HG03469 (cell line): ENCODE measurements around the gene FNDC5.

Experiments used
- ATAC-seq: cut with Tn5 transposase; IDR thresholded peaks from one replicate; pipeline ENCODE4 v1.9.1; 2021; ENCODE audit warnings: mild to moderate bottlenecking, moderate library complexity, moderate number of reproducible peaks; ENCODE audit not compliant: unreplicated experiment

FNDC5 gene

DNA sequence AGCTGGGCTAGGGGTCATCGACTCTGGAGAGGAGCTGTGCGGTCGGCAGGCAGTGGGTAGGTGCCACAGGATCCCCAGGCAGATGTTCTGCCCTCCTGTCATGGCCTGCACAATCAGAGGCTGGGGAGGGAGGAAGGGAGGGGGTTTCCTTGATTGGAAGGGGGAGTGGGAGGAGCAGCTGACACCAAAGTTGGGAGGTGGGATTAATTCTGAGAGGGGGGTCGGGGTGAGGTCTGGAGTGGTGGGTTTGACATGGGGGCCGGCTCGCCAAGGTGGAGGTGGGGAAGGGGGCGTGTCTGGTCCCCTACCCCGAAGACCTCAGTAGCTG lies 14.9 kb upstream of the FNDC5 start:
- ATAC-seq = no peak

DNA sequence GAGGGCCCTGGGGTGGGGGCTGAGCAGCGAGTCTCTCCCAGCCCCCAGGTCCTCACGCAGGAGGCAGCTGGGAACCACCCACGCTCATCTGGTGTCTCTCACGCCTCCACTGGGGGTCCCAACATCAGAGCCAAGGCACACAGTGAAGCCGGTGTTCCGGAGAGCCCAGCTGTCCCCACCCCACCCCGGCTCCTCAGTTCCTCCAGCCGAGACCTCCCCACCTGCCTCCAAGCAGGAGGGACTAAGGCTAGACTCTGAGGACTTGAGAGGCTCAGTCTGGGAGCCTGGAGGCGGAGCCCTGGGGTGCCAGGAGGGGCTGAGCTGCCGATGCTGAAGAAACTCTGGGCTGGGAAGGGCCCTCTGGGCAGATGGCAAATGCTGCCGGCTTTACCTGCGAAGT lies 14.0 kb upstream of the FNDC5 start:
- ATAC-seq = no peak

DNA sequence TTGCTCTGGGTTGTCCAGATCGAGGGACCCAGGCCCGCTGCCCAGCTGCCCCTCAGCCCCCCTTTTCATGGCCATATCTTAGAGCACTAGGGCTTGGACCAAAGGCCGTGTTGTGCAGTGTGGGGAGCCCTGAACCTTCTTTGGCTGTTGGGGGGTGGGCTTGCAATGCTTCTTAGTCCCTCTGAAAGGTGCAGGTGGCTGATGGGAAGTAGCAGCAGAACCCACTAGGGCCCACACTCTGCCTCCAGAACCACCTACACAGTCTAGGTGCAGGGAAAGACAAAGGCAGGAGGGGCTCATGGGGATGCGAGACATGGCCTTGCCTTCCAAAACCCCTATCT lies 13.3 kb upstream of the FNDC5 start:
- no peak for ATAC-seq

DNA sequence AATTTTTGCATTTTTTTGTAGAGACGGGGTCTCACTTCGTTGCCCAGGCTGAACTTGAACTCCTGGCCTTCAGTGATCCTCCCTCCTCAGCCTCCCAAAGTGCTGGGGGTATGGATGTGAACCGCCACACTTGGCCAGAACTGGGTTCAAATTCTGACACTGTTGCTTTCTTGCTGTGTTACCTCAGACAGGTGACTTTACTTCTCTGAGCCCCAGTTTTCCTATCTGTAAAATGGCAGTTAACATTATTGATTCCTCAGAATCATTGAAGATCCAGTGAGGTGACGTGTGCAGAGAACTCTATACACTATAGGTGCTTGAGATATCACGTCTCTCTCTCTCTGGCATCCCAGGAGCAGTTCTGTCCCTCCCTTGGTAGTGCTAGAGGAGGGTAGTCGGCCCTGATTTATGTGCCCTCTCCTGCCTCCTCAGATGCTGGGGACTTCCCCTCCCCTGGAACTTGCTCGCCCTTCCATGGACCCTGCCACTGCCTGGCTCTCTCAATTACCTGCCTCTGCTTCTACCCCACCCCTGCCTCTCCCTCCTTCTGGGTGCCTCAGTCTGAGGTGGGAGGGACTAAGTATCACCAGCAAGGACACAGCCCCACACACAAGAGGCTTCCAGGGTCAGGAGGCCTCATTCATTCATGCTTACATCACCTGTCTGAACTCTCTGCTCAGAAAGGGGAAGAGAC lies 12.8 kb upstream of the FNDC5 start:
- ATAC-seq = no peak

DNA sequence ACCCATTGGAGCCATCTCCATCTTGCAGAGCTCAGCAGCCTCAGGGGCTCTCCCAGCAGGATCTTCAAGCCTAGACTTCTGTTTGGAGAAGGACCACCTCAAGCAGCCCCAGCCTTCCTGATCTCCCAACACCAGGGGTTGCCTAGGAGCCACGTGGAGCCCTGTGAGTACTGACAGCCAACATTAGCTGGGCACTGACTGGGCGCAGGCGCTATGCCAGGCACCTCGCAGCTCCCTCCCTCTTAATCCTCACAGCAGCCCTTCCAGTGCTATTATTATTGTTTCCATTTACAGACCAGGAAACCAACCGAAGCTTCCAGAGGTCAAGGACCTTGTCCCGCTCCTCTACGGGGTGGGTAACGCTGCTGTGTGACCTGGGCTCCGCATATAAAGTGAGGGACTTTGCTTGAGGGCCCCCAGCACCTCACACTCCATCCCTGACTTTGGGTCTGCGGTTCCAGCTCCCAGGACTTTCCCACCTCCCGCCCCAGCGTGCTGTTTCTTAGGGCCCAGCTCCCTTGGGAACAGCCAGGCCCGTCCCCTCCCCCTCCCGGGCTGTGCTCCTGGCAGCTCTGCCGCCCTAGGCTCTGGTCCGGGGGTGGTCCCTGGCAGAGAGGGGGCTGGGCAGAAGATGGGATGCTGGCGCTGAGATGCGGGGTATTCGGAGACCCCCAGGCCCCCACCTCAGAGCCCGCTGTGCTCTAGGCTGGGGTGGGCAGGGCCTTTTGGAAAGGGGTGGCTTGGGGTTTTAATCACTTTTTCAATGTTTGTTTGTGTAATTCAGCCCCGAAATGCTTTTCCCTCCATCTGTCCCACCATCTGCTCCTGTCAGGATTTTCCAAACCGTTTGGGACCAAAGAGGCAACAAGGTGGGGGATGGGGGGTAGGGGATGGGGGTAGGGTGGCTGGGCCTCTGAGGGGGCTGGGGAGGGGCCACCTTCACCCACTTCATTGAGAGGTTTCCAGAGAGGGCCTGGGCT lies 11.4 kb upstream of the FNDC5 start:
- no peak for ATAC-seq

DNA sequence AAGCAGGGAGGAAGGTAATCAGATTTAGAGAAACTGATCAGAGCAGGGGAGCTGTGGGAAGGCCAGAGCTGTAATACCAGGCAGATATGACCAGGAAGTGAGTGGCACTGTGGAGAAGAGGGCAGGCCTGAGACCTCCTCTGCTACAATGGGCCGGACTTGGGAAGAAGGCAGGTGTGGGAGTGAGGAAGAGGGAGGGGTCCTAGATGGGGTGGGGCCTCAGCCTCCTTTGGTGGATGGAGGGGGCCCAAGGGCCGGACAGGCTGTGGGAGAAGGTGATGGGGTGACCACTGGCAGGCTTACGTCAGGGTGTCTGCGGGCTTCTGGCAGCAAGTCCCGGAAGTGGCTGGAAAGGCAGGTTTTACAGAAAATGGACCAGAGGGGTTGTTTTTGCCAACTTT lies 10.6 kb upstream of the FNDC5 start:
- ATAC-seq = no peak

DNA sequence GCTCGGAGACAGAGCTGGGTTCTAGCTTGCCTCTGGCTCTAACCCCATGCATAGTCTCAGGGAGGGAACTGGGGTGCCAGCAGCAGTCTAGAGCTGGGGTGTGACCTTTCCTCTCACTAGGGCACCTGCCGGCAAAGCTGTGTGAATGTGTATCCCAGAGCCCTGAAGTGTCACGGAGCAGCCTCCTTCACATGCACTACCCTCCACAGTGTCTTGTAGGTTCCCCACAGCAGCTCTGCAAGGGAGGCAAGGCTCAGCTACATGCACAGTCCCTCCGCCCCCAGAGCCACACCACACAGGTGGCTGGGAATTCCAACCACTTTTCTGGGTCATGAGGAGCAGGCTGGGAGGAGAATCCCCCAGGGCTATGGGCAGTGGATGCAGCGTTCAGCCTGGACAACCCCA lies 7.9 kb upstream of the FNDC5 start:
- no peak for ATAC-seq

DNA sequence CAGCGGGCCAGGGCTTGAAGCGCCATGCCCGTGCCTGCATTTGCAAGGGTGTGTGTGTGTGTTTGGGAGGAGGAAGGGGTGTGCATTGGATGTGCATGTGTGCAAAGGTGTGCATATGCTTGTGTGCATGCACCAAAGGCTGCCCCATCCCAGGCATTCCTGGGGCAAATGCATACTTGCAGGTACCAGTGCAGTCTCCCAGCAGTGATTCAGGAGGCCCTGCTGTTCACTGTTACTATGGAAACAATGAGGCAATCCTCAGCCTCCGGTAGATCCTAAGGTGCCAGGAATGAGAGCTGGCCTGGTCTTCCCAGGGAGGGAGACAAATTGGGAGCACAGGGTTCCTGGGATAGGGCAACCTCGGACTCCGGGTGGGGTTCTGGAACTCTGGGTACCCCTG lies 7.5 kb upstream of the FNDC5 start:
- ATAC-seq = no peak

DNA sequence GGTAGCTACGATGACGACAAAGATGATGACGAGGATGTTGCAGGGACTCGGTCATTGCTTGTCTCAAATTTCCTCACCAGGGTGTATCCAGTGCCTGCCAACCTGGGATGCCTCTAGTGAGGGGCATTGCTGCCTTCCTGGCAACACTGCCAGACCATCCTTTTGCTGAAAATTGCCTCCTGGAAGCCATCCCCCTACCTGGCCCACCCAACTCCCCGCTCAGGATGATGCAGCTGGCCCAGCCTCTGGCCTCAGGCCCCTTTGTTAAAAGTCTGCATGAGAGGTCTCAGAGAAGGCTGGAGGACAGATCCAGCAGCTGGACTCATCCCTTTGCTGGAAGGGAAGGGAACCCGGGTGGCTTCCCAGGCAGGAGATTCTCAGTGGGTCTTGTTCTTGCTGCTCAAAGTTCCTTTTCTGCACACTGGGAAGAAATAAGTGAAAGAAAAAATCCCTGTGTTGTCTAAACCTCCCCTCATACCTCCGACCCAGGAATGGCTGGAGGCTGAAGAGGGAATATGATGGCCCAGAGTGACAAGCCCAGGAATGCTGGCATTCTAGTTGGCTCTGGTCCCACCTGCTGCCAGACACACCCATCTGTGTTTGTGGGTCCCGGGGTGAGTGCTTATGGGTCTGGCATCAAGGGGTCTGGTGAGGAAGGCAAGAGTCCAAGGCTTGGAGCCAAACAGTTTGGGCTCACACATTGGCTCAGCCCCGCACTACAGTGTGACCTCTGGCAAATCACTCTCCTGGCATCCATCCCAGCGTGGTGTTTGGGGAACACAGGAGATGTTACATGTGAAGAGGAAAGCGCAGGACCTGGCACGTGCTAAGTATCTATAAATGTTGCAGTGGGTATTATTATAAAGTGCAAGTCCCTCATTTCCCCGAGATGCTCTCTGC lies 6.7 kb upstream of the FNDC5 start:
- ATAC-seq = no peak

DNA sequence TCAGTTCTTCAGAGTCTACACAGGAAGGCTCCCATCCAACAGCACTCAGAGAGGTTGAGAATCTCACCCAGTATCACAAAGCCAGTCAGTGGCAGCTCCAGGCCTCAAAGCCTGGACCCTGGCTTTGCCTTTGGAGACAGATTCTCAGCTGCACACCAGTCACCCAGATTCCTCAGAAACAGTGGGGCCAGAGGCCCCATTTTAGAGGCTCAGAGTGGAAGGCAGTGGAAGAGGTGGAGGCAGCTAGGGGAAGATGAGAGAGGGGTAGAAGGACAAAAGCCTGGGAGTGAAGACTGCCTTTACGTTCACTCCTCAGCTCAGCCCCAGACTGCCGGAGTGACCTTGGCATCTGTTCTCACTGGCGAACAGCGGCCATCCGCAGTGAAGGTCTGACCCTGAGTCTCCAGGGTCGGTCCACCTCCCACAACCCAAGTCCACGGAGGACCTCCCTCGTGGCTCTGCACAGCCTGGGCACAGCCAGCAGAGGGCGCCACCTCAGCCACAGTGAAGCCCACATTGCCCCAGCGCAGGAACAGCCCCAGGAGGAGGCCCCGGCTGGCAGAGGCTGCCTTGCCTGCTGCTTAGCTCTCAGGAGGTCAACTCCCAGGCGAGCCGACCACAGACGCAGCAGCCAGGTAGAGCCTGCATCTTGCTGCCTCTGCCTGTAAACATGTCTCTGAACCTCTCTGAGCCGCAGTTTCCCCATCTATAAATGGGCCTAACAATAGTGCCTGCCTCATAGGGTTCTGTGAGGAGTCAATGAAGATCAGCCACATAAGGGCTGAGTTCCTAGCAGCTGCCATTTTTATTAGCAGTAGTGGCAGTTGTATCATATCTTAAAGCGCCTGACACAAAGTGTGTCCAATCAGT lies 5.9 kb upstream of the FNDC5 start:
- no peak for ATAC-seq

DNA sequence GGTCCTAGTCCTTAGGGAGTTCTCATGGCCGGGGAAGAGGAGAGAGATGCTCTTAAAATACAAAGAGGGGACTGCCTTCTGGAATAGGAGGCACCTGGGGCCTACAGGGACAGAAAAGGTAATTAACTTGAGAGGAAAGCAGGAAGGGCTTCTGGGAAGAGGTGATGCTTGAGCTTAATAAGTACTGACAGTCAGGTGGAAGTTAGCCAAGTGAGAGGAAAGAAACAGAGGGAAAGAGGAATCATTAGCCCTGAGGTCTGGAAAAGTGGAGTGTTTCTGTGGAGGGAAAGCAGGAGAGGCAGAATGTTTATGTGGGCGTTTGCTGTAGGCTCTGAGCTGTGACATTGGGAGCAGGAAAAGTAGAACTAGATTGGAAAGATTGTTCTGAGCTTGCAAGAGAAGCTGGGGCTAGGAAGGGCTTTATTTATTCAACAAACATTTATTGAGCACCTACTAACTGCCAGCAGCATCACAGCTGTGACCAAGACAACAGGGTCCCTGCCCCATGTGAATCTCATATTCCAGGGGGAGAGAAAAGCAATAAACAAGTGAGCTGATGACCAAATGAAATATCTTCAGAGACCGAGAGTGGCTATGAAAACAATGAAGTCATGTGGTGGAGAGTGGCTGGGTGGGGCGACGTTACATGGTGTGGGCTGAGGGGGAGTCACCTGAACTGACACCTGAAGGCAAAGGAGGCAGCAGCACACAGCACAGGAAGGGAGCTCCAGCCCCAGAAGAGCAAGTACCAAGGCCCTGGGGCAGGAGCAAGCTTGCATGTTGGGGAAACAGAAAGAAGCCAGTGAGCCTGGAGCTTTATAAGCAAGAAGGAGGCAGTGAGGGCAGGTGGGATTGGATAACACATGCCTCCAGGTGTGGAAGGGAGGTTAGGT lies 4.4 kb upstream of the FNDC5 start:
- ATAC-seq = no peak

DNA sequence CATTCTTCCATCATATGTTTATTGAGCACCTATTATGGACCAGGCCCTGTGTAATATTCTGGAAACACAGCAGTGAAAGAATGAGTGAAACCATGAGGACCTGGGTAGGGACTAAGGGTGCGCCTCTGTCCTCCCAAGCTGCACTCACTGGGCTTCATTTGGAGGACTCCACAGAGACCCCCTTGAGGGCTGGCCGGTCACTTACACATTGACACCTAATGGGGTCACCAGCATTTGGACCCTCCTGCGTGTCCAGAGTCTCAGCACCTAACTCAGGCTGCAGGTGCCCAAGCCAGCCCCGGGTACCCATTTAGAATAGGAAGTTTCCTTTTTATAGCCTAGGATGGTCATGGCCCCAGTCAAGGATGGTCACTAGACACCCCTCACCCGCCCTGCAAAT lies 2.8 kb upstream of the FNDC5 start:
- ATAC-seq = no peak

DNA sequence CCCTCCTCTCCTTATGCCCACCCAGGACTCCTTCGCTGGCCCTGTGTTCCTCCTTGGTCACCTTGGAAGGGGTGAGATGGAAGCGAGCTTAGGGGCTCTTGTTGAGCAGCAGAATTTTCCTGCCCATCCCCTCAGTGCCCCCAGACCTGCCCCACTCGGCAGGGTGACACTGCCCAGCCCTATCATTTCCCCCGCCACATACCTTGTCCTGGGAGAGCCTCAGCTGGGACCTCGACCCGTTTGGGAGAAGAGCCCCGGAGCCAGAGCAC lies 1.4 kb upstream of the FNDC5 start:
- no peak for ATAC-seq

DNA sequence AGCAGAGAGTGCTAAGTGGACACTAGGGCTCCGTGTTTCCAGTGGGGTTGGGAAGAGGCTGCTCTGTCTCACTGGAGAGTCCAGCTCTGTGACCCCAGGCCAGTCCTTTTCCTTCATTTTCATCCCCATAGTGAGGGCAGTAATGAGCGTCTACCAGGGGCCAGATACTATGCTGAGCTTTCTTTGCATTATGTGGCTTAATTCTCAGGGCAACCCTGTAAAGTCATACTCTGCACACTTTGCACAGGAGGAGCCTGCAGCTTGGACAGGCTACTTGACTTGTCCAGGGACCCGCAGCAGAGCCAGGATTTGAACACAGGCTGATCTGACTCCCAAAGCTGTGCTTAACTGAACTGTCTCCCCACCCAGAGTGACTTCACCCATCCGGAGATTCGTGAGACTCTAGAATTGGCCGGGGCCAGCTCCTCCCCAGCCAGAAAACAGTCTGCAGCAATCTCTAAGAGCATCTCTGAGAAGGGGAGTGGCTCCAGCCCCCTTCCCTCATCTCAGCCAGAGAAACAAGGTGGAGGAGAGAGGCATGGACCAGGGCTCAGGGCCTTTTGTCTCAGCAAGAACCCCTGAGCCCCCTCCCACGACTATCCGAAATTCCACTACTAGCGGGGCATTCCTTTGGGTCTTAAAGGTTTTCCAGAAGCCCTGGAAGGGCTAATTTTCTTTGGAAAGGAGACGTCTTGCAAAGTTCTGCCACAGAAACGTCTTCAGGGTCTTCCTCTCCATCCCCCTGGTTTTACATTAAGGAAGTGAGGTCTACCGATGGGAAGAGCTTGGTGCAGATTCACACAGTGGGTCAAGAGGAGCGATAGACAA lies 866 bp upstream of the FNDC5 start:
- no peak for ATAC-seq

DNA sequence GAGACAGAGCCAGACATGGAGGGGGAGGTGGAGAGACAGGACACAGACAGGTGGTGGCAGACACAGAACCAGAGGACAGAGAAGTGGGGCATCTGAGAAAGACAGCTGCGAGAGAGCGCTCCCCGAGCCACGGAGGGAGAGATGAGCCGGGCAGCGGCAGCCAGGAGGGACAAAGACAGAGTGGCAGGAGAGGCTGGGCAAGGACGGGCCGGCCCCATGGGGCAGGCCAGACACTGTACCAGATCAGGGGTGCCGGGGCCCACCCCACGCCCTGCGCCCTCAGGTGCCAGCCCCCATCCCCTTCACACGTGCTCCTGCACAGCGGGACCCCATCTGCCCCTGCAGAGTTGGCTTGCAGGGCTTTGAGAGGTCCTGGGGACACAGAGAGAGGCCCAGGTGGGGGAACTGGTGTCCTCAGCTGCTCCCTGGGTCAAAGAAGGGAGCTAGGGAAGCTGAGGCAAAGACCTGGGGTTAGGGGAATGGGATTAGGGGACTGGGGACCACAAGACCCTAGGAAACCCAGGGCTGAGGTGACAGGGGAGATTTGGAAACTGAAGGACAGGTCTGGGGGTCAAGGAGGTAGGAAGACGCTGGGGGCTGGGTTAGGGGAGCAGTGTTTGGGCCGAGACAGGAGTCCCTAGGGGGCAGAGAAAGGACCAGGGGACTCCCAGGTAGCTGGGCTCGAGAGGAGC lies 643 bp downstream of the FNDC5 start:
- ATAC-seq = no peak

DNA sequence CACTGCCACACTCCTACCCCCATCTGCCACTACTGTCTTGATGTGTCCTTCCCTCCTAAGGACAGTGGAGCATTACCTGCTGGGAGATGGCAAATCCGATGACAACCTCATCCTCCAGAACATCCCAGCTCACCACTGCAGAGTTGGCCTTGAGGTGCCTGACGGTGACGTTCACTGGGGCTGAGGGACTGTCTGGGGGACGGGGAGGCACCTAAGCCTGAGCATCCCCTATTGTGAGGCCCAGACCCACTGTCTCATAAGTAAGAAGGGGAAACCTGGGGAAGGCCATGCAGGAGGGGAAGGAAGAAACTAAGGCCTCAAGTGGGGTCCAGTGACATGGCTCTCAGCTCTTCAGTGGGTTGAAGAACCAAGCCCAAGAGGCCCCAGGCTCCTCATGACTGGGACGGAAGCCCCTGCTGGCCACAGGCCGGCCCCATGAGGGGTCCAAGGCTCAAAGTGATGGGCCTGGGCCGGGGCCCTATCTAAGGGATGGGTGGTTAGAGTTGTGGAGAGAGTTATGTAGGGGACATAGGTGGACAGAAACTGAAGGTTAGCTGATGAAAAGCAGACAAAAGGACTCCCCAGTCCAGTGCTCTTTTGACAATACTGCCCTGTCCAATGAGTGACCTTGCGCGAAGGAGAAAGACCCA lies 1.8 kb downstream of the FNDC5 start:
- ATAC-seq = no peak

DNA sequence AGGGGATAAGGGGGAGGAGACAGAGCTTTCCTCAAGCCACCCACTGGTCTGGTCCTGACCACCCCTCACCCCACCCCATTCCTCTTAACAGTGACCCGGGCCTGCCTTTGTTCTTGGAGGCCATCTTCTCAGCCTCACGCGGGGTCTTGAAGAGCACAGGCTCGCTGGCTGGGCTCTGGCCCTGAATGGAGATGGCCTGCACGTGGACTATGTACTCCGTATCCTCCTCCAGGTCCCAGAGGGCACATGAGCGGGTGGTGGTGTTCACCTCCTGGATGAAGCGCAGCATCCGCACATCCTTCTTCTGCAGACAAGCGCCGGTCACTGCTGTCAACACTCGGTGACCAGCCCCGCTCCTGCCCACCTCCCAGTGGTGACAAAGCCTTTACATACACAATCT lies 2.6 kb downstream of the FNDC5 start:
- ATAC-seq = no peak

DNA sequence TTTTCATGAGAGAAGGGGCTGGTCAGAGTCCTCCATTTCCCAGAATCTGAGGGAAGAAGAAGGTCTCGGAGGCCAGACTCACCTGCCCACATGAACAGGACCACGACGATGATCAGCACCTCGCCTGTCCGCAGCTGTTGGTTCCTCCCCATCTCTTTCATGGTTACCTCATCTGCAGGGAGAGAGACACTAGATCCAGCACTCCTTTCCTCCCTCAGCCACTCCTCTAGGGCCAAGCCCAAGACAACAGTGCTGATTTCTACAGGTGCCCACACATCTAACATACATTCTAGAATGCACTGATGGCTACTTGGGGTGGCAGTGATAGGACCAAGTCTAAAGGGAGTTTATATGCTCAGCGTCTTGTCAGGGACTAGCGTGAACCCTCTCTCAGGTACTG lies 3.0 kb downstream of the FNDC5 start:
- ATAC-seq = no peak
